Measurements from ENCODE around the gene COL9A3. TPM values are rescaled to one million over a fixed set of nuclear protein-coding genes. Genes with fewer than 3 reads are reported as not detected.

Gene COL9A3
- total RNA-seq, 2 donors from 2014 or later: not detected

- Mint-ChIP-seq H3K27me3 (no peaks in the 10 kb centered on the region), H3K4me1 (peaks cover 19% of the 10 kb centered on the region), H3K4me3 (peak overlapping the region; percentile 89), H3K27ac (peak overlapping the region; percentile 34), H3K36me3 (ENCODE audit: low read depth) (no peaks in the 10 kb centered on the region)
- no peaks in the 10 kb centered on the region for H3K9me3 ChIP-seq (ENCODE audit: control insufficient read depth, low read length, poor library complexity, severe bottlenecking)
- ATAC-seq (no peak), DNase-seq (no peak)
These were observed 11.0 kb upstream of the COL9A3 start for GRCh38 chr20:62805711-62806382.

- H3K4me3 Mint-ChIP-seq: peak overlapping the region; percentile 89
- H3K27ac Mint-ChIP-seq: no peak overlapping the region
- no peaks in the 10 kb centered on the region for H3K36me3 Mint-ChIP-seq (ENCODE audit: low read depth)
- H3K9me3 ChIP-seq (ENCODE audit: control insufficient read depth, low read length, poor library complexity, severe bottlenecking): no peaks in the 10 kb centered on the region
- H3K4me1 Mint-ChIP-seq: peaks cover 19% of the 10 kb centered on the region
- no peak for DNase-seq
- no peak for ATAC-seq
- H3K27me3 Mint-ChIP-seq: no peaks in the 10 kb centered on the region
These were observed 10.3 kb upstream of the COL9A3 start for GRCh38 chr20:62806383-62807050.

- H3K4me3 Mint-ChIP-seq: peak overlapping the region; percentile 69
- peak overlapping the region; percentile 51 for H3K27ac Mint-ChIP-seq
- peaks cover 23% of the 10 kb centered on the region for H3K4me1 Mint-ChIP-seq
- no peak for ATAC-seq
- DNase-seq: no peak
- no peaks in the 10 kb centered on the region for H3K27me3 Mint-ChIP-seq
- H3K9me3 ChIP-seq (ENCODE audit: control insufficient read depth, low read length, poor library complexity, severe bottlenecking): no peaks in the 10 kb centered on the region
- H3K36me3 Mint-ChIP-seq (ENCODE audit: low read depth): peaks cover 2% of the 10 kb centered on the region
These were observed 9.2 kb upstream of the COL9A3 start for GRCh38 chr20:62807444-62808210.

GRCh38 chr20:62808211-62808865, 8.5 kb upstream of the COL9A3 start:
- peak overlapping the region; percentile 69 for H3K4me3 Mint-ChIP-seq
- peak; percentile 66 to 74 (median 74) for DNase-seq
- no peaks in the 10 kb centered on the region for H3K27me3 Mint-ChIP-seq
- H3K9me3 ChIP-seq (ENCODE audit: control insufficient read depth, low read length, poor library complexity, severe bottlenecking): no peaks in the 10 kb centered on the region
- peak; percentile 60 for ATAC-seq
- peaks cover 2% of the 10 kb centered on the region for H3K36me3 Mint-ChIP-seq (ENCODE audit: low read depth)
- peaks cover 21% of the 10 kb centered on the region for H3K4me1 Mint-ChIP-seq
- peak overlapping the region; percentile 51 for H3K27ac Mint-ChIP-seq

- peaks cover 6% of the 10 kb centered on the region for H3K27me3 Mint-ChIP-seq
- ATAC-seq (no peak), DNase-seq (no peak)
- H3K27ac Mint-ChIP-seq: peak overlapping the region; percentile 21
- H3K4me3 Mint-ChIP-seq: no peak overlapping the region
- peaks cover 21% of the 10 kb centered on the region for H3K4me1 Mint-ChIP-seq
- H3K36me3 Mint-ChIP-seq (ENCODE audit: low read depth): peaks cover 2% of the 10 kb centered on the region
- H3K9me3 ChIP-seq (ENCODE audit: control insufficient read depth, low read length, poor library complexity, severe bottlenecking): no peaks in the 10 kb centered on the region
These were observed 7.1 kb upstream of the COL9A3 start for GRCh38 chr20:62809530-62810428.

- no peak for ATAC-seq
- Mint-ChIP-seq H3K4me1 (peaks cover 23% of the 10 kb centered on the region), H3K36me3 (ENCODE audit: low read depth) (peaks cover 2% of the 10 kb centered on the region), H3K27me3 (peaks cover 11% of the 10 kb centered on the region), H3K27ac (no peak overlapping the region), H3K4me3 (no peak overlapping the region)
- DNase-seq: no peak
- H3K9me3 ChIP-seq (ENCODE audit: control insufficient read depth, low read length, poor library complexity, severe bottlenecking): no peaks in the 10 kb centered on the region
These were observed 5.5 kb upstream of the COL9A3 start for GRCh38 chr20:62811320-62811719.

- peaks cover 21% of the 10 kb centered on the region for H3K4me1 Mint-ChIP-seq
- H3K27me3 Mint-ChIP-seq: peaks cover 11% of the 10 kb centered on the region
- H3K4me3 Mint-ChIP-seq: no peak overlapping the region
- no peaks in the 10 kb centered on the region for H3K9me3 ChIP-seq (ENCODE audit: control insufficient read depth, low read length, poor library complexity, severe bottlenecking)
- peaks cover 2% of the 10 kb centered on the region for H3K36me3 Mint-ChIP-seq (ENCODE audit: low read depth)
- H3K27ac Mint-ChIP-seq: no peak overlapping the region
- DNase-seq (no peak), ATAC-seq (no peak)
These were observed 5.1 kb upstream of the COL9A3 start for GRCh38 chr20:62811720-62812119.

- H3K4me1 Mint-ChIP-seq: peaks cover 18% of the 10 kb centered on the region
- no peak for DNase-seq
- H3K4me3 Mint-ChIP-seq: no peak overlapping the region
- no peaks in the 10 kb centered on the region for H3K9me3 ChIP-seq (ENCODE audit: control insufficient read depth, low read length, poor library complexity, severe bottlenecking)
- no peak for ATAC-seq
- H3K27me3 Mint-ChIP-seq: peaks cover 11% of the 10 kb centered on the region
- H3K36me3 Mint-ChIP-seq (ENCODE audit: low read depth): peaks cover 2% of the 10 kb centered on the region
- H3K27ac Mint-ChIP-seq: no peak overlapping the region
These were observed 4.5 kb upstream of the COL9A3 start for GRCh38 chr20:62812181-62812906.

GRCh38 chr20:62812907-62813200, 4.0 kb upstream of the COL9A3 start:
- peaks cover 2% of the 10 kb centered on the region for H3K36me3 Mint-ChIP-seq (ENCODE audit: low read depth)
- H3K27ac Mint-ChIP-seq: no peak overlapping the region
- H3K4me1 Mint-ChIP-seq: peaks cover 16% of the 10 kb centered on the region
- H3K27me3 Mint-ChIP-seq: peaks cover 11% of the 10 kb centered on the region
- DNase-seq: no peak
- no peak overlapping the region for H3K4me3 Mint-ChIP-seq
- ATAC-seq: no peak
- H3K9me3 ChIP-seq (ENCODE audit: control insufficient read depth, low read length, poor library complexity, severe bottlenecking): no peaks in the 10 kb centered on the region

- no peak for ATAC-seq
- Mint-ChIP-seq H3K4me1 (peaks cover 13% of the 10 kb centered on the region), H3K27ac (no peak overlapping the region), H3K36me3 (ENCODE audit: low read depth) (peaks cover 2% of the 10 kb centered on the region), H3K4me3 (no peak overlapping the region), H3K27me3 (peaks cover 11% of the 10 kb centered on the region)
- no peak for DNase-seq
- no peaks in the 10 kb centered on the region for H3K9me3 ChIP-seq (ENCODE audit: control insufficient read depth, low read length, poor library complexity, severe bottlenecking)
These were observed 3.3 kb upstream of the COL9A3 start for GRCh38 chr20:62813588-62813987.

- no peak for DNase-seq
- H3K4me3 Mint-ChIP-seq: peak overlapping the region; percentile 60
- no peak overlapping the region for H3K27ac Mint-ChIP-seq
- H3K9me3 ChIP-seq (ENCODE audit: control insufficient read depth, low read length, poor library complexity, severe bottlenecking): no peaks in the 10 kb centered on the region
- H3K36me3 Mint-ChIP-seq (ENCODE audit: low read depth): peaks cover 2% of the 10 kb centered on the region
- ATAC-seq: no peak
- H3K4me1 Mint-ChIP-seq: peaks cover 13% of the 10 kb centered on the region
- peaks cover 11% of the 10 kb centered on the region for H3K27me3 Mint-ChIP-seq
These were observed 2.7 kb upstream of the COL9A3 start for GRCh38 chr20:62814060-62814708.

- DNase-seq (no peak), ATAC-seq (no peak)
- Mint-ChIP-seq H3K36me3 (ENCODE audit: low read depth) (peaks cover 2% of the 10 kb centered on the region), H3K27ac (no peak overlapping the region), H3K4me3 (peak overlapping the region; percentile 60), H3K27me3 (peaks cover 11% of the 10 kb centered on the region), H3K4me1 (peaks cover 13% of the 10 kb centered on the region)
- H3K9me3 ChIP-seq (ENCODE audit: control insufficient read depth, low read length, poor library complexity, severe bottlenecking): no peaks in the 10 kb centered on the region
These were observed 2.2 kb upstream of the COL9A3 start for GRCh38 chr20:62814709-62815065.
